PC-3 (cell line): ENCODE results near the gene APOL1. TPM values are rescaled to one million over a fixed set of nuclear protein-coding genes. Genes with fewer than 3 reads are reported as not detected.

ENCODE experiments used
- ATAC-seq: fragments of 200-7000 bp; cut with Tn5 transposase; 2 replicates; pipeline ENCODE4 v1.9.1; 2020; ENCODE audit warnings: mild to moderate bottlenecking, moderate library complexity
- BruUV-seq: library from RNA; stranded (reverse); fragments of 400-500 nt; replicated peaks from 2 replicates; lab custom pipeline; 2021; lab: Mats Ljungman, UMichigan
- CTCF ChIA-PET: fragments of 300-600 bp; sonication (Branson Sonifier 250); formaldehyde crosslinking; loops from one replicate; lab custom pipeline; 2022; ENCODE audit warnings: antibody characterized with exemption; lab: Charles Lee
- POLR2A ChIA-PET: fragments of 300-600 bp; sonication (Branson Sonifier 250); formaldehyde crosslinking; loops from one replicate; lab custom pipeline; 2022; ENCODE audit warnings: antibody characterized with exemption; ENCODE audit not compliant: unreplicated experiment; lab: Charles Lee
- DNase-seq: peaks from one replicate; pipeline ENCODE4 v3.0.0-alpha.2; 2015
- H2AFZ ChIP-seq: fragments of 300-600 bp; sonication (generic); 2 replicates; pipeline ENCODE4 v1.6.0; 2016; ENCODE audit warnings: antibody characterized with exemption, low read length
- H3F3A ChIP-seq: fragments of 300-600 bp; sonication (generic); one replicate; pipeline ENCODE4 v1.6.0; 2017; ENCODE audit warnings: antibody characterized with exemption, low read length, control low read depth, mild to moderate bottlenecking; ENCODE audit not compliant: unreplicated experiment
- H3K27ac ChIP-seq: fragments of 300-600 bp; sonication (generic); 2 replicates; pipeline ENCODE4 v1.5.1; 2016; ENCODE audit warnings: mild to moderate bottlenecking, low read length
- H3K27me3 ChIP-seq: fragments of 300-600 bp; sonication (generic); 2 replicates; pipeline ENCODE4 v1.6.1; 2016; ENCODE audit warnings: low read length, mixed read lengths
- H3K36me3 ChIP-seq: fragments of 300-600 bp; sonication (generic); 2 replicates; pipeline ENCODE4 v1.6.1; 2016; ENCODE audit warnings: low read depth, mixed run types, low read length, mixed read lengths
- H3K4me1 ChIP-seq: fragments of 300-600 bp; sonication (generic); 2 replicates; pipeline ENCODE4 v1.5.1; 2016; ENCODE audit warnings: low read length; ENCODE audit not compliant: insufficient read depth
- H3K4me2 ChIP-seq: fragments of 300-600 bp; sonication (generic); 2 replicates; pipeline ENCODE4 v1.6.0; 2016; ENCODE audit warnings: low read length
- H3K4me3 ChIP-seq: fragments of 300-600 bp; sonication (generic); 2 replicates; pipeline ENCODE4 v1.5.1; 2016; ENCODE audit warnings: mild to moderate bottlenecking, low read length, mixed read lengths
- H3K79me2 ChIP-seq: fragments of 300-600 bp; sonication (generic); 2 replicates; pipeline ENCODE4 v1.6.1; 2017; ENCODE audit warnings: low read length, mixed read lengths
- H3K9ac ChIP-seq: fragments of 300-600 bp; sonication (generic); 2 replicates; pipeline ENCODE4 v1.6.0; 2016; ENCODE audit warnings: mild to moderate bottlenecking, low read length
- H3K9me2 ChIP-seq: fragments of 300-600 bp; sonication (generic); replicated peaks from 2 replicates; pipeline ENCODE4 v1.6.1; 2016; ENCODE audit warnings: mixed run types, low read length, mixed read lengths
- H3K9me3 ChIP-seq: fragments of 300-600 bp; sonication (generic); 2 replicates; pipeline ENCODE4 v1.6.1; 2016; ENCODE audit warnings: low read length, mixed read lengths
- H4K20me1 ChIP-seq: fragments of 300-600 bp; sonication (generic); 2 replicates; pipeline ENCODE4 v1.6.1; 2016; ENCODE audit warnings: low read length, mixed read lengths
- EZH2 ChIP-seq: fragments of 300-600 bp; sonication (generic); IDR thresholded peaks from one replicate; pipeline ENCODE4 v1.6.1; 2017; ENCODE audit warnings: antibody characterized with exemption, mild to moderate bottlenecking, low read length; ENCODE audit not compliant: unreplicated experiment
- EZH2phosphoT487 ChIP-seq: fragments of 300-600 bp; sonication (generic); IDR thresholded peaks from 2 replicates; pipeline ENCODE4 v1.6.1; 2018; ENCODE audit warnings: mild to moderate bottlenecking, antibody characterized with exemption, low read length, borderline replicate concordance
- intact Hi-C: fragments of 100-400 bp; cut with micrococcal nuclease; formaldehyde crosslinking; loops from 2 replicates; pipeline ENCODE4 v1.9.0; 2023
- total RNA-seq: library from RNA; depleted of rRNA; stranded (reverse); fragments of >200 nt; gene quantifications from 2 replicates; pipeline ENCODE4 v1.2.3, GENCODE V29; 2014
- TF ChIP-seq, protein P1 (sequence below): fragments of 300-600 bp; sonication (generic); conservative IDR thresholded peaks from 2 replicates; pipeline ENCODE4 v1.5.1; 2017; ENCODE audit warnings: antibody characterized with exemption, low read depth, mild to moderate bottlenecking, low read length

The APOL1 gene
- total RNA-seq, 1 experiment from 2014 or later, result not detected

DNA sequence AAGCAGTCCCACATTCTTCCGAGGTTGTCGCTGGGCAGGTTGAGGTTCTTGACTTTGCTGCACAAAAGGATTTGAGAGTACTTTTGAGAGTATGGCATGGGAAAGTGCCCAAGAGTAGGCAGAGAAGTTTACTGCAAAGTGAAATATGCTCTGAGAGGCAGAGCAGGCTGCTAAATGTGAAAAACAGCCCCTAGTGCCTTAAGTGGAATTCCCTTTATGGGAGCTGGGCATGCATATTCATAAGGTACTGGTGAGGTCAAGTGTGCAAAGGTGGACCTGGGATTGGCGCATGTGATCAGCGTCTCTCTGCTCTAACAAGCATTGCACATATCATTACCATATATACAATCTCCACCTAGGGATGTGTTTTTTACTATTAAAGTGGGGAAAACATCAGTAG, 39.3 kb upstream of the APOL1 start:
- ChIA-PET POLR2A (no interaction called here), CTCF (no interaction called here)
- no peak for TF ChIP-seq EZH2phosphoT487
- TF ChIP-seq, protein P1, sequence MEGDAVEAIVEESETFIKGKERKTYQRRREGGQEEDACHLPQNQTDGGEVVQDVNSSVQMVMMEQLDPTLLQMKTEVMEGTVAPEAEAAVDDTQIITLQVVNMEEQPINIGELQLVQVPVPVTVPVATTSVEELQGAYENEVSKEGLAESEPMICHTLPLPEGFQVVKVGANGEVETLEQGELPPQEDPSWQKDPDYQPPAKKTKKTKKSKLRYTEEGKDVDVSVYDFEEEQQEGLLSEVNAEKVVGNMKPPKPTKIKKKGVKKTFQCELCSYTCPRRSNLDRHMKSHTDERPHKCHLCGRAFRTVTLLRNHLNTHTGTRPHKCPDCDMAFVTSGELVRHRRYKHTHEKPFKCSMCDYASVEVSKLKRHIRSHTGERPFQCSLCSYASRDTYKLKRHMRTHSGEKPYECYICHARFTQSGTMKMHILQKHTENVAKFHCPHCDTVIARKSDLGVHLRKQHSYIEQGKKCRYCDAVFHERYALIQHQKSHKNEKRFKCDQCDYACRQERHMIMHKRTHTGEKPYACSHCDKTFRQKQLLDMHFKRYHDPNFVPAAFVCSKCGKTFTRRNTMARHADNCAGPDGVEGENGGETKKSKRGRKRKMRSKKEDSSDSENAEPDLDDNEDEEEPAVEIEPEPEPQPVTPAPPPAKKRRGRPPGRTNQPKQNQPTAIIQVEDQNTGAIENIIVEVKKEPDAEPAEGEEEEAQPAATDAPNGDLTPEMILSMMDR, result no peak
- no peak for TF ChIP-seq EZH2
- ATAC-seq, result no peak
- Histone ChIP-seq H3F3A (no peaks in the 10 kb centered on the region), H4K20me1 (no peaks in the 10 kb centered on the region), H3K36me3 (no peaks in the 10 kb centered on the region), H3K27ac (no peak overlapping the region), H3K79me2 (no peaks in the 10 kb centered on the region), H2AFZ (no peak overlapping the region), H3K27me3 (peaks cover 38% of the 10 kb centered on the region), H3K9me2 (no peaks in the 10 kb centered on the region), H3K4me1 (no peaks in the 10 kb centered on the region), H3K4me2 (no peak overlapping the region), H3K9me3 (no peaks in the 10 kb centered on the region), H3K4me3 (no peak overlapping the region), H3K9ac (no peak overlapping the region)
- no peak for DNase-seq
- intact Hi-C loops, result no loop called here
- BruUV-seq, result no TSS peak

DNA sequence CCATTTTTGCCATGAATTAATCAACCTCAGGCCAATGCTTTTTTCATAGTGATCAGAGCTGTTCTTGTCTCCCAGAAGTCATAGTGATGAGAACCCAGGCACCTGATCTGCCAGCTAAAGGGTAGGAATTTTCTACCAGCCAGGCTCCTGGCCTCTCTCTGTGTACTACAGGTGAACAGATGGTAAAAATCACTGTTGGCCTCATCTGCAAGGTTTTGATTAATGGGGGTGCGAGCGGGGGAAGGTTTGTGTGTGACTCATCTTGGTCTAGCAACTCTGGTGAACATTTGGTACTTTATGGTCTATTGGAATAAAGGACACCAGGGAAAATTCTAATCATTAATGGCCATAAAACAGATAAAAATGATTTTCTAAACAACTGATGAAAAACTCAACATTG, 37.0 kb upstream of the APOL1 start:
- Histone ChIP-seq H3K9me2 (no peaks in the 10 kb centered on the region), H3K9me3 (no peaks in the 10 kb centered on the region), H3K27me3 (peaks cover 38% of the 10 kb centered on the region), H3K27ac (no peak overlapping the region), H3K4me2 (no peak overlapping the region), H3K9ac (no peak overlapping the region), H3F3A (no peaks in the 10 kb centered on the region), H3K79me2 (no peaks in the 10 kb centered on the region), H3K4me1 (no peaks in the 10 kb centered on the region), H2AFZ (no peak overlapping the region), H3K36me3 (no peaks in the 10 kb centered on the region), H3K4me3 (no peak overlapping the region), H4K20me1 (no peaks in the 10 kb centered on the region)
- intact Hi-C loops, result no loop called here
- ATAC-seq, result no peak
- no peak for TF ChIP-seq EZH2phosphoT487
- TF ChIP-seq, protein P1, result no peak
- TF ChIP-seq EZH2, result no peak
- BruUV-seq, result no TSS peak
- ChIA-PET POLR2A (no interaction called here), CTCF (no interaction called here)
- no peak for DNase-seq

DNA sequence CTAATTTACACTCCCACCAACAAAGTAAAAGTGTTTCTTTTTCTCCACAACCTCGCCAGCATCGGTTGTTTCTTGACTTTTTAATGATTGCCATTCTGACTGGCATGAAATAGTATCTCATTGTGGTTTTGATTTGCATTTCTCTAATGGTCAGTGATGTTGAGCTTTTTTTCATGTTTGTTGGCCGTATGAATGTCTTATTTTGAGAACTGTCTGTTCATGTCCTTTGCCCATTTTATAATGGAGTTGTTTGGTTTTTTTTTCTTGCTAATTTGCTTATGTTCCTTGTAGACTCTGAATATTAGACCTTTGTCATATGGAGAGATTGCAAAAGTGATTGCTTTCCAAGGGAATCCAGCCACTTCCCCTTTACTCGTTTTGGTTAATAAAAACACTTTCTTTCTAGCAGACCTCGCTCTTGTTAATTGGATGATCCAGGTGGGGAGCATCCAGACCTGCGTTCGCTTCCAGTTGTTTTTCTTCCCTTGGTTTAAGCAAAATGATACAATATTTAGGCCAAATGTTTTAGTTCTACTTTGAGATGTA, 34.2 kb upstream of the APOL1 start:
- intact Hi-C loops, result no loop called here
- H3F3A ChIP-seq, result no peaks in the 10 kb centered on the region
- no TSS peak for BruUV-seq
- ATAC-seq (no peak), DNase-seq (no peak)
- H3K9ac ChIP-seq, result no peak overlapping the region
- no peaks in the 10 kb centered on the region for H3K4me1 ChIP-seq
- H3K79me2 ChIP-seq, result no peaks in the 10 kb centered on the region
- H3K9me2 ChIP-seq, result no peaks in the 10 kb centered on the region
- CTCF ChIA-PET, result no interaction called here
- no peak overlapping the region for H3K4me2 ChIP-seq
- no peaks in the 10 kb centered on the region for H4K20me1 ChIP-seq
- POLR2A ChIA-PET, result no interaction called here
- peaks cover 33% of the 10 kb centered on the region for H3K27me3 ChIP-seq
- no peak overlapping the region for H2AFZ ChIP-seq
- no peak overlapping the region for H3K27ac ChIP-seq
- H3K36me3 ChIP-seq, result no peaks in the 10 kb centered on the region
- H3K4me3 ChIP-seq, result no peak overlapping the region
- TF ChIP-seq, protein P1, result no peak
- TF ChIP-seq EZH2phosphoT487, result no peak
- TF ChIP-seq EZH2, result no peak
- H3K9me3 ChIP-seq, result no peaks in the 10 kb centered on the region
